Diencephalon (tissue), 1 donor: ENCODE measurements around the gene GGA1. TPM values are rescaled to one million over a fixed set of nuclear protein-coding genes. Genes with fewer than 3 reads are reported as not detected.

Source experiments
- small RNA-seq: library from RNA; depleted of rRNA; stranded (forward); fragments of <200 nt; gene quantifications from one replicate; pipeline ENCODE3, GENCODE V24; 2014
- total RNA-seq: library from RNA; depleted of rRNA; stranded (reverse); fragments of >200 nt; gene quantifications from one replicate; pipeline ENCODE4 v1.2.3, GENCODE V29; 2014

The GGA1 gene, protein sequence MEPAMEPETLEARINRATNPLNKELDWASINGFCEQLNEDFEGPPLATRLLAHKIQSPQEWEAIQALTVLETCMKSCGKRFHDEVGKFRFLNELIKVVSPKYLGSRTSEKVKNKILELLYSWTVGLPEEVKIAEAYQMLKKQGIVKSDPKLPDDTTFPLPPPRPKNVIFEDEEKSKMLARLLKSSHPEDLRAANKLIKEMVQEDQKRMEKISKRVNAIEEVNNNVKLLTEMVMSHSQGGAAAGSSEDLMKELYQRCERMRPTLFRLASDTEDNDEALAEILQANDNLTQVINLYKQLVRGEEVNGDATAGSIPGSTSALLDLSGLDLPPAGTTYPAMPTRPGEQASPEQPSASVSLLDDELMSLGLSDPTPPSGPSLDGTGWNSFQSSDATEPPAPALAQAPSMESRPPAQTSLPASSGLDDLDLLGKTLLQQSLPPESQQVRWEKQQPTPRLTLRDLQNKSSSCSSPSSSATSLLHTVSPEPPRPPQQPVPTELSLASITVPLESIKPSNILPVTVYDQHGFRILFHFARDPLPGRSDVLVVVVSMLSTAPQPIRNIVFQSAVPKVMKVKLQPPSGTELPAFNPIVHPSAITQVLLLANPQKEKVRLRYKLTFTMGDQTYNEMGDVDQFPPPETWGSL
- 37.6 TPM for total RNA-seq

DNA sequence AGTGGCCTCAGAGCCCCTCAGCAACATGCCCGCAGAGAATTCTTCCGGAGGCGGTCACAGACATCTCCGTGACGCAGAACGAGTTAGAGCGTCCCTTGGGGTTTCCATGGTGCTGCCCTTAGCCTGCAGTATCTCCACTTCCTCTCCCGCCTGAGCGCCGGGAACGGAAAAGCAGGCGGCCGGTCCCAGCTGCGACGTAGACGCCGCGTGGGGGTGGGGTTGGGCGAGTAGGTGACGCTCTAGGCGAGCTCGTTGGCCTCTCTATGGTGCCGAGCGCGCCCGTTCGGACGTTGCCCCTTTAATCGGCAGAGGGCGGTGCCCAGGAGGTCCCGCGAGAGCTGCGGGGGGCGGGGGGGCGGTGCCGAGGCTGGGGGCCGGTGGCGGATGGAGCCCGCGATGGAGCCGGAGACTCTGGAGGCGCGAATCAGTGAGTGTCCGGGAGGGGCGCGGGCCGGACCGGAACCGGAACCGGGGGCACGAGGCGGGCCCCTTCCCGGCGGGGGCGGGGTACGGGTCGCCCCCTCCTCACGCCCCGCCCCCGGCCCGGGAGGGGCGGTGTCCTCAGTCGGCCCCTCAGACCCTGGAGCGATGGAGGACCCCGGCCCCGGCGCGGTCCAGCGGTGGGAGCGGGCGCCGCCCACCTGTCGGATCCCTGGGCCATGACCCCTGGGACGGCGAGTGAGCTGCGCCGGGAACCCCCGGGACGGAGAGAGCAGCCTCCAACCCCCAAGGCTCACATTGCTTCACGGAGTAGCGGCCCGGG is at the start of gene GGA1:
Gene GGA1 (plus strand): TSS at position 358 of the 763 bp plus-strand sequence. CDS start 27 bp downstream, at position 385.

DNA sequence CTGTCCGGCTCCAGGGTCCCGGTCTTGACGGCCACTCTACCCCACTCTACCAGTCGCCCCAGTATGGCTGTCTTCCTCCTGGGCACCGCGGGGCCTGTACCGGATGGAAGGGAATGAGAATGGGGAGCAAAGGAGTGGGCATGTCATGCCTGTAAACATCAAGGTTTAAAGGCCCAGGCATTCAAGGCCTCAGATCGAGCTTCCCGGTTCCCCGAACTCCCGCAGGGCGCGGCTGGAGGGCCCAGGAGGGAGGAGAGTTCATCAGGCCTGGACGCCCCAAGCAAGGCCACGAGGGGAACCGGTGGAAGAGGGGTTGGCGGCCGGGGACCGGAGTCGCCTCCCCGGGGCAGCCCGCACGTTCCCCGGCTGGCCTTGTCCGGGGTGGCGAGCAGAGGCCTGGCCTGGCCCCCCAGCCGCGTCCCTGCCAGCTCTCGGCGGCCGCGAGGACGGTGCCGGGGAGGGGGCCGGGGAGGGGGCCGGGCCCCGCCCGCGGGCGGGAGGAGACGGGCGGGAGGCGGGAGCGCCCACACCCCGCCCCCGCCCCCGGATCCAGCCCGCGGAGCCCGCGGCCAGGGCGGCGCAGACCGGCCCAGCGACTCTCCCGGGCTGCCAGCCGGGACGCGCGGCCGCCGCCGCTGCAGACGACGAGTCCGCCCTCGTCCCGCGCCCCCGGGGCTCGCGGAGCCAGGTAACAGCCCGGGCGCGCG is 48.6 kb upstream of the GGA1 start, which contains the start of gene CDC42EP1:
Gene CDC42EP1 (plus strand): TSS at position 580 of the 707 bp plus-strand sequence. CDS start 5,870 bp downstream, outside the sequence.

DNA sequence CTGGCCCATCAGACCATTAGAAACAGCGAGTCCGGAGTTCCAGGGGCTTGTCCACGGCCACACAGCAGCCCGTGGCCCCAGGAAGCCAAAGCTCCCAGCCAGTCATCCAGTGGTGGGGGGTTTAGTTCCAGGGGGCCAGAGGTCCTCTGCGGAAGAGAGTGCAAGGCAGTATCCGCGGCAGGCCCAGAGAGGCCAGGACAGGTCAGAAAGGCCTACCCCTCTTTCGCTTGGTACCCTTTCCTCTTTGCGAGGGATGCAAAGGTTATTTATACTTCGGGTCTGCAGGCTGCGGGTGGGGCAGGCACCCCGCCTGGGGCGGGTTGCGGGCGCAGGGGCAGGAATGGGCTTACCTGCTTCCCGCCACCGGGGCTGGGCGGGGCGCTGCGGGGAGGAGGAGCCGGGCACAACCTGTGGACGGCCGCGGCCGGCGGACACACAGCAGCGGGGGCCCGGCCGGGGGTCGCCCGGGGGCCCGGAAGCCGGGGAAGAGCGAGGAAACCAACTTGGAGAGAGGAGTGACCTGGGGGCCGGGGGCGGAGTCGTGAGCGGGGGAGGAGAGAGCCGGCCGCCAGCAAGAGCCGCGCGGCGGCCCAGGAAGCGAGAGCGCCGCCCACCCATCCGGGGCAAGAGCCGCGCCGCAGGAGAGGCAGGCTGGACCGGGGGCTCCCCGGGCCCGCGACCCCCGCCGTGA is 30.6 kb downstream of the GGA1 start, which contains the start of gene SH3BP1:
Gene SH3BP1 (plus strand): TSS at position 600 of the 691 bp plus-strand sequence. CDS start 119 bp downstream, outside the sequence.

DNA sequence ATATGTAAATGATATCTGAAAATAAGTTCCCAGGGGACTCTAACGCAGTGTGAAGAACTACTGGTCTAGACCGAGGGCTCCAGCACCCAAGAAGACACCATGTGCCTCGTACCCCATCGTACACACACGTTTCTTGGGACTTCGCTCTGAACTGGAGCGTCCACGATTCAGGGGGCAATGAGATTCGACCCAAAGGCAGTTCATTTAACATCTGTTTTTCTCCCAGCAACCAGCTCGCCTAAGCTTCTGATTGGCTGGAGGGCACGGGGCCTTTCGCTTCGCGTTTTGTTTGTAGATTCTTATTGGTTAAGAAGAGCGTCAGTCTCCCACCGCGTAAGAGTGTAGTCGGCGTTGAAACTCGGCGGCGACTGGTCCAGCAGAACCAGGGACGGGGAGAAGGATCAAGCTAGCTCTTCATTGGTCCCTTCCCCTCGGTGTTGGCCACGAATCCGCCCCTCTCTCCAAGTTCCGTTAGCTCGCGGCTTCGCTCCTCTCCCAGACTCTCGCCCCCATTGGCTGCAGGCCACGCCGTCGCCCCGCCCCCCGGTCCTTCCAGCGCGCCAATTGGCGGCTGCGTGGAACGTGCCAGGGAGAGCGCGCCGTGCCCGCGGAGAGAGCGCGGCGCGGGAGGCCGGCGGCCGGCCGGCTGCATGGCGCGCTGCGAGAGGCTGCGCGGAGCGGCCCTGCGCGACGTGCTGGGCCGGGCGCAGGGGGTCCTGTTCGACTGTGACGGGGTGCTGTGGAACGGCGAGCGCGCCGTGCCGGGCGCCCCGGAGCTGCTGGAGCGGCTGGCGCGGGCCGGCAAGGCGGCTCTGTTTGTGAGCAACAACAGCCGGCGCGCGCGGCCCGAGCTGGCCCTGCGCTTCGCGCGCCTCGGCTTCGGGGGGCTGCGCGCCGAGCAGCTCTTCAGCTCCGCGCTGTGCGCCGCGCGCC is 49.8 kb downstream of the GGA1 start, which contains the start of gene PDXP:
Gene PDXP (plus strand): TSS at position 591 of the 933 bp plus-strand sequence. CDS start 60 bp downstream, at position 651.

DNA sequence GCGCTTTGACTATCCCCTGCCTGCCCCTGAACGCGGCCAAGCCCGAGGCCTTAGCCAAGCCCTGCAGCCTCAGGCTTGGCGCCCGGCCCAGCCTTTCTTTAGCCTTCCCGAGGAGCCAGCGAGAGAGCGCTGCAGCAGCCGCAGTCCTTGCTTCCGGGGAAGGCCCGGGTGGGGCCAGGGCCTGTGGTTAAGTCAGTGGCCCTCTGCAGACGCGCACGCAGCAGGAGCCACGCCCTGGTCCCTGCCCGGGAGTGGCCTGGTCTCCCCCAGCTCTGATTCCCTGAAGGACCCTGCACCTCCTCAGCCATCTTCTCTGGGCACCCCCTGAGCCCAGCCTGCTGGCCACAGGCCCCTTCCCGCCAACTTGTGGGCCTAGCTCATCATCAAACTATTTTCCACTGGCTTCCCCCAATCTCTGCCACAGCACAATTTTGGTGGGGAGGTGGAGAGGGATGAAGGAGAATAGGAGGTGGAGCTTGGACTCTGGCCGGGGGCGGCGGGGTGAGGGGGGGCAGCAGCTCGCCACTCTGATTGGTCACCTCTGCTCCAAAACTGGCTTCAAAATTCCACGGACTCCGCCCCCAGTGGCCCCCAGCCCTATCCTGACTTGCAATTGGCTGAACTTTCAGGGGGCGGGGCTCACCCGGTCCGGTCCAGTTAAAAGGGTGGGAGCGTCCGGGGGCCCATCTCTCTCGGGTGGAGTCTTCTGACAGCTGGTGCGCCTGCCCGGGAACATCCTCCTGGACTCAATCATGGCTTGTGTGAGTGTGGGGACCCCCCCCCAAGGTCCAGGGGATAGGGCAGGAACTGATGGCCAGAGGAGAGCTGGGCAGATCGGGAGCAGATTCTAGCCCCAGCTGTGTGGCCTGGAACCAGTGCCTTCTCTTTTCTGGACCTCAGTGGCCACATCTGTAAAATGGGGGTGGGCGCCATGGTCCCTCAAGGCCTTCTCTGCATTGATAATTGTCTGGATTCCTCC is 66.6 kb downstream of the GGA1 start, which contains the start of gene LGALS1:
Gene LGALS1 (plus strand): TSS at position 686 of the 979 bp plus-strand sequence. CDS start 67 bp downstream, at position 753.

Small RNAs within 50 kb of the gene (small RNA-seq; reads per million reads assigned to genes)
- not detected for gene RF00017
- not detected for gene RN7SL385P

Other genes with a start within 250 kb of the GGA1 start
- 16.8 TPM for gene ELFN2, start 181.4 kb upstream of the GGA1 start, total RNA-seq
- 4.2 TPM for gene MFNG, start 122.5 kb upstream of the GGA1 start, total RNA-seq
- 4.6 TPM for gene CARD10, start 89.4 kb upstream of the GGA1 start, total RNA-seq
- 3.2 TPM for gene CDC42EP1, start 48.4 kb upstream of the GGA1 start, total RNA-seq
- gene LGALS2, start 28.7 kb upstream of the GGA1 start, total RNA-seq: not detected
- gene SH3BP1, start 30.8 kb downstream of the GGA1 start, total RNA-seq: 0.92 TPM
- gene PDXP, start 49.9 kb downstream of the GGA1 start, total RNA-seq: 56.1 TPM
- 107 TPM for gene LGALS1, start 66.8 kb downstream of the GGA1 start, total RNA-seq
- gene NOL12, start 77.5 kb downstream of the GGA1 start, total RNA-seq: 15.0 TPM
- gene TRIOBP, start 88.2 kb downstream of the GGA1 start, total RNA-seq: 16.1 TPM
- 13.8 TPM for gene GCAT, start 199.1 kb downstream of the GGA1 start, total RNA-seq
- not detected for gene GALR3, start 214.5 kb downstream of the GGA1 start, total RNA-seq
- gene ANKRD54, start 235.5 kb downstream of the GGA1 start, total RNA-seq: 27.2 TPM
- gene EIF3L, start 240.6 kb downstream of the GGA1 start, total RNA-seq: 478 TPM